Fibroblast of lung (primary cell): Measurements from ENCODE around the gene GHRHR.

Experiments
- CTCF ChIP-seq, 2 donors: IDR thresholded peaks in 1 of 2; conservative IDR thresholded peaks in 1 of 2; 1 replicate in 1 of 2; 2 replicates in 1 of 2; pipeline ENCODE4 v1.5.1; 2011 to 2012; ENCODE audit warnings: low read length in 2 of 2, control low read depth in 1 of 2, inconsistent platforms in 1 of 2, low read depth in 1 of 2, mild to moderate bottlenecking in 1 of 2
- EZH2 ChIP-seq: IDR thresholded peaks from 2 replicates; pipeline ENCODE4 v1.5.1; 2012; ENCODE audit warnings: low read length, control low read depth, mild to moderate bottlenecking; ENCODE audit errors: missing control alignments

DNA sequence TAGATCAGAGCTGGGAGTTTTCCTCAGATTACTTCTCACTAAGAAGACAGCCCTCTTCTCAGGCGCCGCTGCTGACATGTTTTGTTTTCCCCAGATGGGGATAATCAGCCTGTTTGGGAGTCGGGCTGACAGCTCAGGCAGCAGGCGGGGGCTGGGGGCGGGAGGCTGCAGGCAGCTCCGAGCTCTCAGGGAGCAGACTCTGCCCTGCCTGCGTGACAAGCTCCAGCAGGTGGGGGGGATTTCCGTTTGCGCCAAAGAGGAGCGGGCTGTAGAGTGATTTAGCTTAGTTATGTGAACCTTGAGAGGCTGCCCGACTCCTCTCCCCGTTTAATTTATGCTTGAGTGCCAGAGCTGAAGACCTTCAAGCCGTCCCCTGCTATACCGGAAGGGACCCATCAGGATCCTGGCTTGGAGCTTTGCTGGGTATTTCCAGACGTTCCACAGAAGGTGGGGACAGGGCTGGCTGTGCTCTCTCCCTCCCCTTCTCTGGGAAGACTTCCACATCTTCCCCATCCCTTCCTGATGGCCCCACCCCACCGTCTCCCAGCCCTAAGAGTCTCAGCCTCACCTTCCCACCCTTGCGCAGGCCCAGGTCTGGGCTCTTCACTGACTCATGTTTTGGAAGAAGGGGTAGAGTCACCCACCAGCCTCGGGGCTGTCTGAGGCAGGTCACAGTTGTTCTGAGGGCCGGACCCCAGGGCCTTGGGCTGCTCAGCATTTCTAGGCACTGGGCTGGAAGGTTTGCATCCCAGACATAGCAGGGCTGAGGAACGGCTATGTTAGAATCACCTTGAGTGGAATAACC, 63.6 kb downstream of the GHRHR start:
- no peak for TF ChIP-seq CTCF (conservative IDR thresholded peaks at IDR 0.05 in 1 of 2, IDR thresholded peaks at IDR 0.05 in 1 of 2; ENCODE audit: low read depth in 1 of 2, low read length in 2 of 2)
- TF ChIP-seq EZH2, result no peak
